PFSK-1 (cell line): ENCODE results near the gene ENTHD1.

Experiments
- FOXP2 ChIP-seq: optimal IDR thresholded peaks from 2 replicates; pipeline ENCODE3; 2011; ENCODE audit warnings: borderline replicate concordance, control low read depth, inconsistent platforms; ENCODE audit not compliant: insufficient read depth; ENCODE audit errors: extremely low read length, extremely low read depth
- POLR2AphosphoS5 ChIP-seq: IDR thresholded peaks from 2 replicates; pipeline ENCODE4 v1.6.1; 2012; ENCODE audit warnings: low read depth, mild to moderate bottlenecking, control low read depth, low read length, moderate library complexity
- SIN3A ChIP-seq: IDR thresholded peaks from 2 replicates; pipeline ENCODE4 v1.6.1; 2012; ENCODE audit warnings: mild to moderate bottlenecking, low read length, moderate library complexity, borderline replicate concordance; ENCODE audit not compliant: insufficient read depth
- TAF1 ChIP-seq: IDR thresholded peaks from 2 replicates; pipeline ENCODE4 v1.6.1; 2012; ENCODE audit warnings: low read length, control low read depth, borderline replicate concordance; ENCODE audit not compliant: insufficient read depth
- TF ChIP-seq, protein P1 (sequence below), 2 experiments: IDR thresholded peaks; 2 replicates each; pipeline versions ENCODE4 v1.6.1 to v1.8.0; 2011 to 2012; ENCODE audit warnings: low read depth in 2 of 2, low read length in 2 of 2, control low read depth in 1 of 2, inconsistent platforms in 1 of 2, mild to moderate bottlenecking in 1 of 2, moderate library complexity in 1 of 2; ENCODE audit not compliant: insufficient read depth in 1 of 2

The ENTHD1 gene

DNA sequence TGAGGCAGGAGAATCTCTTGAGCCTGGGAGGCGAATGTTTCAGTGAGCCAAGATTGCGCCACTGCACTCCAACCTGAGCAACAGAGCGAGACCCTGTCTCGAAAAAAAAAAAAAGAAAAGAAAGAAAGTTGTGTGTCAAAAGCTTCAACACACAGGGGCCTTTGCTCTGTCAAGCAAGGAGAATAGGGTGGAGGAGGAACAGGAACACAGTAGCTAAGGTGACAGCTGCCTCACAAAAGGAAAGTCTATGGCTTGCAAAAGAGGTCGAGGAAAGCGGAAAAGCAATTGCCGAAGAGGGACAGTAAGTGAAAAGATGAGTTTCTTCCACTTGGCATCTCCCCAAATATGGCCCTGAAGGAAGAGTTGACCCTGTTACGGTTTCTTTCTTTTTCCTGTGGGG, 40.2 kb upstream of the ENTHD1 start:
- TF ChIP-seq, protein P1, sequence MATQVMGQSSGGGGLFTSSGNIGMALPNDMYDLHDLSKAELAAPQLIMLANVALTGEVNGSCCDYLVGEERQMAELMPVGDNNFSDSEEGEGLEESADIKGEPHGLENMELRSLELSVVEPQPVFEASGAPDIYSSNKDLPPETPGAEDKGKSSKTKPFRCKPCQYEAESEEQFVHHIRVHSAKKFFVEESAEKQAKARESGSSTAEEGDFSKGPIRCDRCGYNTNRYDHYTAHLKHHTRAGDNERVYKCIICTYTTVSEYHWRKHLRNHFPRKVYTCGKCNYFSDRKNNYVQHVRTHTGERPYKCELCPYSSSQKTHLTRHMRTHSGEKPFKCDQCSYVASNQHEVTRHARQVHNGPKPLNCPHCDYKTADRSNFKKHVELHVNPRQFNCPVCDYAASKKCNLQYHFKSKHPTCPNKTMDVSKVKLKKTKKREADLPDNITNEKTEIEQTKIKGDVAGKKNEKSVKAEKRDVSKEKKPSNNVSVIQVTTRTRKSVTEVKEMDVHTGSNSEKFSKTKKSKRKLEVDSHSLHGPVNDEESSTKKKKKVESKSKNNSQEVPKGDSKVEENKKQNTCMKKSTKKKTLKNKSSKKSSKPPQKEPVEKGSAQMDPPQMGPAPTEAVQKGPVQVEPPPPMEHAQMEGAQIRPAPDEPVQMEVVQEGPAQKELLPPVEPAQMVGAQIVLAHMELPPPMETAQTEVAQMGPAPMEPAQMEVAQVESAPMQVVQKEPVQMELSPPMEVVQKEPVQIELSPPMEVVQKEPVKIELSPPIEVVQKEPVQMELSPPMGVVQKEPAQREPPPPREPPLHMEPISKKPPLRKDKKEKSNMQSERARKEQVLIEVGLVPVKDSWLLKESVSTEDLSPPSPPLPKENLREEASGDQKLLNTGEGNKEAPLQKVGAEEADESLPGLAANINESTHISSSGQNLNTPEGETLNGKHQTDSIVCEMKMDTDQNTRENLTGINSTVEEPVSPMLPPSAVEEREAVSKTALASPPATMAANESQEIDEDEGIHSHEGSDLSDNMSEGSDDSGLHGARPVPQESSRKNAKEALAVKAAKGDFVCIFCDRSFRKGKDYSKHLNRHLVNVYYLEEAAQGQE (IDR thresholded peaks at IDR 0.05; ENCODE audit: insufficient read depth in 1 of 2, low read depth in 2 of 2, low read length in 2 of 2) = no peak
- TF ChIP-seq POLR2AphosphoS5 = no peak
- TF ChIP-seq TAF1 = no peak
- TF ChIP-seq SIN3A = no peak
- no peak for TF ChIP-seq FOXP2

DNA sequence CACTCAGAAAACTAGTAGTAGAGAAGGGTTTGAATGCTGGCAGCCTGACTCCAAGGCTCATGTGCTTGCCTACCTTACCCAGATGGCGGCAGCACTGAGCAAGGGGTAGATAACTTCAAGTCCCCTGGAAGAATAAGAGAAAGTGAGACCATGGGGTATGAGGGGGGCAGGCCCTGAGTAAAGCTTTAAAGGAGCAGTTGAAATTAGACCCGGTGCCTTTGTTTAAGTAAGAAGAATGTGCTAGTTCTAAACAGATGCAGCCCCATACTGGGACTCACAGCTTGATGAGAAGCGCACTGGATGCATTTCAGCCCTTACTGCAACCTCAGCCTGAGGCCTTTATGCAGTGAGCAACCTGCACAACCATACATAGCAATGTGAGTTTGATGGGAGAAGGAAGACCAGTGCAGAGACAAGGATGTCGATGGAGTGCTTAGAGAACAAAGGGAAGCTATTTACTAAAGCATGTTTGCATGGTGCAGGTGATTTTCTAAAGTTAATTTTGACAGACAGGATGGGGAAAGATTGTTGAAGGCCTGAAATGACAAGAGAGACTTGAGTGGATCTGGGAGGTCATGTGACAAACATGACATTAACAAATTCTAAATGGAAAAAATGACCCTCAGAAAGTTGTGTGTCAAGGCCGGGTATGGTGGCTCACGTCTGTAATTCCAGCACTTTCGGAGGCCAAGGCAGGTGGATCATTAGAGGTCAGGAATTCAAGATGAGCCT, 39.5 kb upstream of the ENTHD1 start:
- no peak for TF ChIP-seq FOXP2
- TF ChIP-seq, protein P1 (IDR thresholded peaks at IDR 0.05; ENCODE audit: insufficient read depth in 1 of 2, low read depth in 2 of 2, low read length in 2 of 2) = no peak
- TF ChIP-seq POLR2AphosphoS5 = no peak
- no peak for TF ChIP-seq TAF1
- TF ChIP-seq SIN3A = no peak

DNA sequence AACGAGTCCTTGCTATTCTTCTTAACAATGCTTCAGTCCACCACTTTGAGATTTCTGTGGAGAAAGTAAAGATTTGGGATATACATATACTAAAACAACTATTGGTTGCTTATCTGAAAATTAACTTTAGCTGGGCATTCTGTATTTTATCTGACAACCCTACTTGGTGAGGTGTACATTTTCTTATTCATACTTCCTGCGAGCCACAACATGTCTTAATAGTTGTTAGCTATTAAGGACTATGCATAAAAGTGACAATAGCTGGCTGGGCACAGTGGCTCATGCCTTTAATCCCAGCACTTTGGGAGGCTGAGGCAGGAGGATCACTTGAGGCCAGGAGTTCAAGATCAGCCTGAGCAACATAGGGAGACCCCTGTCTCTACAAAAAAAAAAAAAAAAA, 38.6 kb upstream of the ENTHD1 start:
- TF ChIP-seq SIN3A = no peak
- no peak for TF ChIP-seq FOXP2
- TF ChIP-seq, protein P1 (IDR thresholded peaks at IDR 0.05; ENCODE audit: insufficient read depth in 1 of 2, low read depth in 2 of 2, low read length in 2 of 2) = no peak
- no peak for TF ChIP-seq TAF1
- TF ChIP-seq POLR2AphosphoS5 = no peak

DNA sequence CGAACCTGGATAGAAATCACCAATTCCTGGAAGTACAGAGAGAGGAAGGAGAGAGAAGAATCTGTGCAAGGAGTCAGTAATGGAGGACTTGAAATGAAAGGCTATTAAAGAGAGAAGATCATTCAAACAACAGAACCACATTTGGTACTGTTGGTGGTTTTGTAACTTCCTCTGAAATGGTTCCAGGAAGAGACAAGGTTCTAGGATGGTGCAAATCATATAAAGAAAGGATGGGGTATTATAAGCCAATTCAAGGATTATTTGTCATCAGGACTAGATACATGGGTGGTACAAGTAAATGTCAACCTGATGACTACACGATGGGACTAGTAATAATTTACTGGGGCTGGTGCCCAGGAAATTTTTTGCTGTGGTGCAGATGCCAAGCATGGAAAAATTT, 37.7 kb upstream of the ENTHD1 start:
- TF ChIP-seq POLR2AphosphoS5 = no peak
- no peak for TF ChIP-seq SIN3A
- TF ChIP-seq FOXP2 = no peak
- no peak for TF ChIP-seq TAF1
- TF ChIP-seq, protein P1 (IDR thresholded peaks at IDR 0.05; ENCODE audit: insufficient read depth in 1 of 2, low read depth in 2 of 2, low read length in 2 of 2) = no peak
